GM12864 (cell line): ENCODE results near the gene ST3GAL3.

Experiments used
- DNase-seq: peaks from one replicate; pipeline ENCODE4 v3.0.0-alpha.2; 2011; ENCODE audit warnings: low read depth
- H3K4me3 ChIP-seq: 2 replicates; pipeline ENCODE4 v1.5.1; 2011; ENCODE audit warnings: mild to moderate bottlenecking, low read depth, low read length, control low read depth
- CTCF ChIP-seq: IDR thresholded peaks from 2 replicates; pipeline ENCODE4 v1.5.1; 2011; ENCODE audit warnings: low read depth, mild to moderate bottlenecking, moderate library complexity, low read length, control low read depth, inconsistent platforms; ENCODE audit errors: missing control alignments

The ST3GAL3 gene

GRCh38 chr1:43951021-43951985 lies 244.0 kb downstream of the ST3GAL3 start:
- no peak overlapping the region for H3K4me3 ChIP-seq
- no peak for TF ChIP-seq CTCF
- no peak for DNase-seq

- TF ChIP-seq CTCF: no peak
- no peak overlapping the region for H3K4me3 ChIP-seq
- no peak for DNase-seq
Measured at GRCh38 chr1:43952731-43953346, 245.5 kb downstream of the ST3GAL3 start.

- no peak for TF ChIP-seq CTCF
- no peak for DNase-seq
- H3K4me3 ChIP-seq: no peak overlapping the region
Measured at GRCh38 chr1:43953361-43953760, 246.0 kb downstream of the ST3GAL3 start.

GRCh38 chr1:43954036-43954435 lies 246.7 kb downstream of the ST3GAL3 start:
- no peak for TF ChIP-seq CTCF
- H3K4me3 ChIP-seq: no peak overlapping the region
- no peak for DNase-seq

GRCh38 chr1:43956234-43956633 lies 248.9 kb downstream of the ST3GAL3 start:
- no peak for DNase-seq
- no peak for TF ChIP-seq CTCF
- H3K4me3 ChIP-seq: no peak overlapping the region

- no peak for TF ChIP-seq CTCF
- DNase-seq: no peak
- no peak overlapping the region for H3K4me3 ChIP-seq
Measured at GRCh38 chr1:43957407-43958040, 250.2 kb downstream of the ST3GAL3 start.
